Eye (tissue), 1 donor: ENCODE measurements around the gene CAMK2D.

Source experiments
- DNase-seq: peaks from one replicate; pipeline ENCODE4 v3.0.0-alpha.2; 2015

CAMK2D gene

DNA sequence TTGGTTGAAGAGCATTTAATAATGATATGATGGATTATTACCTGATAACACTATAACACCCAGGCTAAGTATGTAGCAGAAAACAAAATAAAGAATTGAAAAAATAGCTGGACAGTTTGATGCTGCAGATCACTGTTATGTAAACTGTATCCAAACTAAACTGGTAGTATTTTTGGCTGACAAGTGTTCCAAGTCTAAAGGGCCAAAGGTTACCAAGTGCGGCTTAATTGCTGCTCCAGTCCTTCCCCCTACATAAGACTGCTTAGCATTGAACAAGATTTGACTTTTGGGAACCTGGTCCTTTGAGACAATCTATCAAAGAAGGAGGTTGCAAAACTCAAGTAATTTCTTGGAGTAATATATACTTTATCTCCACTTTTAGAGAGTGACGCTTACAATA, 249.6 kb downstream of the CAMK2D start:
- DNase-seq = no peak

DNA sequence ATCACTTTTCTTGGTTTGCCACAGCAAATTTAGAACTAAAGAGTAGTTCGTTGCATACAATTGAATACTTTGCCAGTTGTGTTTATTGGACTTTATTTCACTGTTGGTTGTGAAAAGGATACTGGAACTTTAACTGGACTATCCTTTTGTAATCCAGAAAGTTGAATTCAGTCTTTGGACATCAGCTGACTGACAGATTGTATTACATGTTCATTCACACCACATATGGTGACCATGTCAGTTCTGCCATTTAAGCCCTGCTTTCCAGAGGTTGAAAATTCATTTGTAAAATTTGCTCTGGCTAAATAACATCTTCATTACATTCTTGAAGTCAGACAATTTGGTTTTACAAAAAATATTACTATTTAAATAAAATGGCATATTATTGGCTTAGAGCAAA, 251.7 kb downstream of the CAMK2D start:
- no peak for DNase-seq

DNA sequence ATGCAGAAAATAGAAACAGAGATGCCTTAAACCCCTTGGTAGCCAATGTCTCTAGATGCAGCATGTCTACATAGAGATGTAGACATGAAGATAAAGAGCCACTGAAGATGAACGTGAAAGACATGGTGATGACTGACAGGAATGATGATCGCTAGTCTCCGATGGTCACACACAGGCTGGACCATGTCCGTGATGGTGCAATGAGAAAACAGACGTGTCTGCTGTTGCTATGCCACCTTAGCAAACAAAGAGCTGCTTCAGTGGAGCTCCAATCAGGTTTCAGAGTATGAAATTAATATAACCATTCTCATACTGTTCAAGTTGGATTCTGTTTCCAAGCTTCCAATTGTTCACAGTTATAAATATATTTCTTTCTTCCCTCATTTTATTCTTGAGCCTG, 256.5 kb downstream of the CAMK2D start:
- DNase-seq = peak; percentile 74

DNA sequence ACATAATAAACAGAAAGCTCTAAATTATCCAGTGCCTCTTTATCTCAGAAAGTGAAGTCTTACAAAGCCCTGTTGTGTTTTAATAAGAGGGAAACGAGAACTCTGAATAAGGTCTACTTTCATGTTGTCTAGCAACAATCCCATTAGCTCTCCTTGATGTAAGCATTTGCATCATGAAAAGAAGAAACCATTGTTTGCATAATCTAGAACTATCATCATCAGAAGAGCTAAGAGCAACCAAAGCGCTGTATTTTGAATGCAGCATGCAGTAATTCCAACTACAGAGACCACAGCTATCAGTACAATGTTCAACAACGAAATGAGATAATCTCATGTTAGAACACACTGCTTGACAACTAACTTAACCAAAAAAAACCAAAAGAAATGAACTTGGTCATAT, 257.1 kb downstream of the CAMK2D start:
- no peak for DNase-seq

DNA sequence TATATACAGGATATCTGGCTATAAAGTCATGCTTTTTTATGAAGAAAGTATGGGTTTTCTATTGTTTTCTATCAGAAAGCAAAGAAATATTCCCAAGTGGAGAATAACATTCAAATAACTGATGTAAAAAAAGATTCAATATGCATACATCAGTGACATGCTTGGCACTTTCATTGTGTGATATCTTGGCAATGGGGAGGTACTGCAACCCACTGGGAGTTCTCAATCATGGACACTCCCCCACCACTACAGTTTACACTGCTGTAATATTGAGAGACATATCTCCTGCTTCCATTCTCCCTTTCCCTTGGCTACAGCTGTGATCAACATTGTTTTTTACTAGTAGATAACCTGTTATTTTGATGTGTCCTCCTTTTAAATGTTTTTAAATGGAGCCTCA, 257.8 kb downstream of the CAMK2D start:
- no peak for DNase-seq

DNA sequence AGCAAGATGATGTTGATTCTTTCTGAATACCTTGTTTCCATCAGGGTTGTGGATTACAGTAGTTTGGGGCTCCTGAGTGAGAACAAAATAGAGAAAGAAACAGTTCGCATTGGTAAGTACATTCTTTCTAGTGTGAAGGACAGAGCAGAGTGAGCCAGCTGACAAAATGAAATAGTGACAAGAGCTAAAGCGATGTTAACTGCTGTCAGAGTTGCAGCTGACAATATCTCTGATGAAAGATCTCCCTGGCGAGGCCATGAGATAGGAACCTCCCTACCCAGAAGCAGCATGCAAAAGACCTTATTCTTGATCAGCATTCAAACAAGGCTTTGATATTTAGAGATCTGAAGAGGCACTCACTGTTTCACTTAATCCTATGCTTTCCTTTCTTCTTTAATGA, 258.6 kb downstream of the CAMK2D start:
- no peak for DNase-seq

DNA sequence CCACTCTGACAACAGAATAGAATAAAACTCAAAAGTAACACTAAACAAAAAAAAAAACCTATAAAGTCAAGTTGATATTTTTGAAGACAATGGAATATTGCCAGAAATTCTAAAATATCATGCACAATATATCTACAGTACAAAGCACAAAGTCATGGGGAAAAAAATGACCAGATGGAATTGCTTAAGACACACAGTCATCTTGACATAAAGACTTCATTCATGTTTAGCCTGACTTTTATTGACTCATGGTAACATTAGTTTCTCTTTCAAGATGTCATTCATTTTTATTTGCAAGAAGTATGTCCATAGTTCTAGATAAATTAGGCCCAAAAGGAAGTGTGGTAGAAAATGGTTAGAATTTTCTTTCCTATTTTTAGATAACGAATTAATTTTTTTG, 259.1 kb downstream of the CAMK2D start:
- no peak for DNase-seq

DNA sequence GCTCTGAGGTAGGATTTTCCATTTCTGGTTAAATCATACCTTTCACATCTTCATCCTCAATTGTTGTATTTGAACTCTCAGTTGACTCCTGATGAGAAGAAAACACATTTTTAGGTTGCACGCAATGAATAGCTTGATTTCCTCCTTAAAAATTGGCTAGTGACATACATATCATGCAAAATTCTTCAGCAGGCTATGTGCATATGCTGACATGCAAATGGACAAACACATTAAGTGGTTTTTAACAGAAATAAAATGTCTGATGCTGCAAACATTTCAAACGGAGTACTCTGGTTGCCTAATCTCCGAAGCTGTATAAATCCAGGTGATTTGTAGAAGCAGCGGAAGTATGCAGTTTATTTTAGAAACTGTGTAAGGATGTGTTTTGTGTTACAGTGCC, 261.1 kb downstream of the CAMK2D start:
- DNase-seq = no peak

DNA sequence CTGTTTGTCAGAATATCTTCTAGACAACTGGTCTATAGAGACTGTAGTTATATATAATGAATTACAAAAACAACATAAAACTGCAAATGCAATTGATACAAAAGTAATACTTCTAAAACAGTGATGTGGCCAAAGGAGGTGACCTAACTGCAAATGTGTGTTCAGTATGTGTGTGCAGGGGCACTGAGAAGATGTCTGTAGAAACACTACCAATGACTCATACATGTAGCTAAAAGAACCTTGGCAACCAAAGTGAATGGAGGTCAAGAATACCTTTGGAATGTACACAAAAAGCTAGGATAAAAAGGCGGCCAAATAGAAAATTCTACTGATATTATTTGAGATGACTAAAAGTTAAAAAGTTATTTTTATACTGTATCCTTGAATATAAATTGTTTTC, 261.8 kb downstream of the CAMK2D start:
- no peak for DNase-seq

DNA sequence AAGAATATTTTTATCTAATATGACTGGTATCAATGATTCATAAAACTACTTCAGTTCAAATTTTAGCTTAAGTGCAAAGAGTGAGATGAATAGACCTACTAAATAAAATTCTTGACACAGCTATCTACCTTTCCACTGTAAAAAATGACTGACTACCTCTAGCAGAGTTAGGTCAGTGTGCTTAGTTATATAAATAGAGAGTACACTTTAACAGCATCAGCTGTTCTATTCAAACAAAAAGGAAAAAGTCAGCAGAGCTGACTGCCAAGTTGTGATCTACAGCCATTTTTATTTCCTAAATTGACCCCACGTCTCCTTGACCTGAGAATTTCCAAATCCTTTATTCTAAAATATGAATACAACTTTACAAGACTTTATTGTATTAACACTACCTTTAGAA, 262.4 kb downstream of the CAMK2D start:
- no peak for DNase-seq

DNA sequence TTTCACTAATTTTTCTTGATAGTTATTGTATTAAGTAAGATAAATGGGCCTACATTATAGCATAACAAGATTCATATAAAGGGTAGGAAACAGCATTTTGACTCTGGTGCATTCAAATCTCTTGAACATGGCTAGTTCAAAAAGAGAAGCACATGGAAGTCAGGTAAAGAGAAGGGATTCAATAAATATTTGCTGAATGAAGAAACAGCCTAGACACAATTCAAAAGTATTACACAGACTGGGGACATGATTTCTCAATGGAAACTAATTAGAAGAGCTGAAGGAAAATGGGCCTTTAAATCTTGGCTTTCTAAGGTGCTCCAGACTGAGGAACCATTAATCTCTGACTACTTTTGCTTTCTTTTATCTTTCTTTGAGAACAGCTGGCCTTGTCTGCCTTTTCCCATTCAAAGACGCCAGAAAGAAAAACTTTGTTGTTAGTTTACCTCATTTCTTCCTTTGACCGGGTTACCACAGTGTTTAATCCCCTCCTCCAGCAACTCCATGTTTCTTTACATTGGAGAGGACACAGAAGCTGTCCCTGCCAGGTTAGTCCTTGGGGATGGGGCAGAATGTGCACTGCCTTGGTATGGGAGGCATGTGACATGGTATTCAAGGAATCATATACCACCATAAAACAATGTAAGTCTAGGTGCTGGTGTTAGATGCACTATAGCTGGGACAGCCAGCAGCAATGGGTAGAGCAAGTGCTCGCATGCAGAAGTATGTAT, 264.2 kb downstream of the CAMK2D start:
- no peak for DNase-seq

DNA sequence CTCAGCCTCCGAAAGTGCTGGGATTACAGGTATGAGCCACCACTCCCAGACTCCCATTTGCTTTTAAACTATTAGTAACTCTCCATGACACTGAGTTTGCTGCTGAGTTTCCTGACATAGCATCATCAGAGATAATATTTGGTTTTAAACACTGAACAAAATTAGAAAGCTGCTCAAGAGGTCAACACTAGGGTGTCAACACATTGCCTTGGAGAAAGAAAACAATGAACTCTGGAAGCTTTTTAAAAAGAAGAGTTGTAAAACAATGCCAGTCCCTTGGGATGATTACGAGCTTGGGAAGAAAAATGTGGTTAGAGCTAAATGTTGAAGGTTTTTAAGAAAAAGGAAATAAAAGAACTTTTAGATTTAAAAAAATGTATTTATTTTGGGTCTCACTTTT, 264.8 kb downstream of the CAMK2D start:
- DNase-seq = no peak

DNA sequence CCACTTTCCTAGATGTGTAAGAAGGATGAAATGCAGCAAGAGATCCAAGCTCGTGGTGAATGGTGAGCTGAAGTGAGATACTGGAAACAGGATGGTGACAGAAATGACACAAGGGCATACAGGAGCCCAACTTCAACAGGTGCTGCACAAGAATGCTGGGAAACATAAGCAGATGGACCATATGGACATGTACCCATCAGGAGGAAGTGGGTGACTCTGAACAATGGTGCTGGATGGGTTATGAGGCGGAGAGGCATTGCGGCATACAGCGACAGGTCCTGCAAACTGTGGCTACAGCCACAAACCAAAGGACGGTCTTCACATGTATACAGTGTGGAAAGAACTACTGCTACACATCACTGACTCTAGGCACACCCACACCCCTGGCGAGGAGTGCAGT, 265.7 kb downstream of the CAMK2D start:
- no peak for DNase-seq

DNA sequence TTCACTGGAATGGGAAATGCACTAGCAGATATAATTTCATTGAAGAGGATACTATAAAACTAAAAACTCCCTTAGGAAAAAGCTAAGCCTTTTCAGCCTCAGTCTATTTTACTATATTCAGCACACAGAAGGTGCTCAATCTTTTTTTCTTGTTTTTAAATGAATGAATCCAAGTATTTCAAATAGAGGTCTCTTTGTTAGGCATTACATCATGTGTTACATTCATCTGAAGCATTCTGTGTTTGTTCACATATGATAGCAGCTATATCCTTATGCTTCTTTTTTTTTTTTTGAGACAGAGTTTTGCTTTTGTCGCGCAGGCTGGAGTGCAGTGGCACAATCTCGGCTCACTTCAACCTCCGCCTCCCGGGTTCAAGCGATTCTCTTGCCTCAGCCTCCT, 278.4 kb downstream of the CAMK2D start:
- no peak for DNase-seq

DNA sequence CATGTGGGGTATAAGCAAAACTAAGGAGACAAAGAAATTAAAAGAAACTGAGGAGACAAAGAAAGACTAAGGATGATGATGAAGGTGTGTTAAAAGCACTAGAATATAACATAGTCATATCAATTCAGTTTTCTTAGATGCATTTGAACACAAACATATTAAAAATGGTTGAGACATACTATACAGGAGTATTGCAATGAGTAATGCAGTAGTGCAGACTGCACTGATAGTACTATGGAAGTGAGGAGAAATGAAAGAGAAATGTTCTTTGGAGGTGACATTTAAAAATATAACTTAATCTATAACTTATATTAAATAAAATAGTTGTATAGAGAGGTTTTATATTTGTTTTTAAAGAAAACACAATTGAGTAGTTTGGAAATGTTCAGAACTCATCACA, 279.2 kb downstream of the CAMK2D start:
- no peak for DNase-seq

DNA sequence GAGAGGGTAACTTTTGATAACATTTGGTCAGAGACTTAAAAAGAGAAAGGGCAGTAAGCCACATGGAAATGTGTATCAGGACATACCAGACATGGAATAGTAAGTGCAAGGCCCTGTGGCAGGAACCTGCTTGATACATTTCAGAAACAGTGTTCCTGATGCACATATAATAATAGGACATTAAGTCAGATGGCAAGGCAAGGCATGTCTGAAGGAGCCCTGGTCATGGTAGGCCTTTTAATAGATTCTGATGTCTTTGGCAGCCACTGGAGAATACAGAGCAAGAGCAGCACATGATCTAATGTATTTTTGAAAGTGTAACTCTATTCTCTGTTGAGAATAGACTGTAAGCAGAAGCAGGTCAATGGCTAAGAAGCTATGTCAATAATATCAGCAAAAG, 279.7 kb downstream of the CAMK2D start:
- no peak for DNase-seq

DNA sequence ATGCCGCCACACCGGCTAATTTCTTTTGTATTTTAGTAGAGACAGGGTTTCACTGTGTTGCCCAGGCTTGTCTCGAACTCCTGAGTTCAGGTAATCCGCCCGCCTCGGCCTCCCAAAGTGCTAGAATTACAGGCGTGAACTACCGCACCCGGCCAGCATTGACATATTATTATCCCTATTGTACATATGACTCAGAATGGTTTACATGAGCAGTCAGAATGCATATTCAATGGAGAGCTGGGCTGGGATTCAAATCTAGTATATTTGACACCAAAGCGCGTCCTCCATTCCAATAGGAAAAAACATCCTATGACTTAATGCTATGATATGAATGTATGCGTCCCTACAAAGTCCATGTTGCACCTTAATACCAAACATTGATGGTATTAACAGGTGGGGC, 281.4 kb downstream of the CAMK2D start:
- DNase-seq = no peak

DNA sequence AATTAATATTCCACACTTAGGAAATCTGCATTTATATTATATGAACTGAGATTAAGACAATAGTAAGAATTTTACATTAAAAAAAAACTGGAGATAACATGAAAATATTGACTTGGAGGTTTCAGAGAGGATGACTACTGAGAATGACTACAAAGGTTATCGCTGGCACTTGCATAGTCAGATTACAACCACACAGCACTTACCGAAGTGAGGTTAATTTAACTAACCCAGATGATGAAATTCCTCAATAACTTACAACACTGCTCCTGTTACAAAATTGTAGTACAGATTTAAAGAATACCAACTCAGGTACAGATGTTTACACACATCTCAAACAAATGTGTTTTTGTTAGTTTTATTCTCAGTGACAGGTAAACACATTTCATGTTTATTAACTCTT, 283.5 kb downstream of the CAMK2D start:
- DNase-seq = no peak

DNA sequence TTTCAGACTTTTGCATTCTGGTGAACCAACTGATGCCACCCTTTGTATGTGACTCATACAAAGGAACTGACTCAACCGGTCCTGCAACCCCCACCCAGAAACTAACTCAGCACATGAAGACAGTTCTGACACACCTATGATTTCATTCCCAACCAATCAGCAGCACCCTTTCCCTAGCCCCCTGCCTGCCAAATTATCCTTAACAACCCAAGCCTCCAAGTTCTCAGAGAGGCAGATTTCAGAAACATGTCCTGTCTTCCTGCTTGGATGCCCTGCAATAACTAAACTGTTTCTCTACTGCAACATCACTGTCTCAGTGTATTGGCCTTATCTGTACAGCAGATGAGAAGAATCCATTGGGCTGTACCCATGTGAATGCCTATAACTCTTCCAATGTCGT, 284.7 kb downstream of the CAMK2D start:
- DNase-seq = no peak

DNA sequence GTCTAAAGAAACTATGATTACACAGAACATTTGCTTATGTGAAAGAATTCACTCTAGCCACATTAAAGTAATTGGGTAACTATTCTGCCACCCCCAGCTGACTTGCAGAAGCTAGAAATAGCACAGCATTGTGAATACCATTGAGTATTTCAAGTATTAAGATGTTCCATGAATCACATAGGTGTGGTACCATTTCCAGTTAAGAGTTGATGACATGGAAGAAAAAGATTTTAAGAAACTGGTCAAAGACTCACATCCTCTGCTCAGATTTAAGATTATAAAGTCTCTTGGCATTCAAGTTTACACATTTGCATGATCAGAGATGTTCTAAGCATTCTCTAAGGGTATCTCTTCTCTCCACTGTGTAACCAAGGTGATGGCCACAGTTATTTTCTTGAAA, 287.5 kb downstream of the CAMK2D start:
- DNase-seq = no peak

DNA sequence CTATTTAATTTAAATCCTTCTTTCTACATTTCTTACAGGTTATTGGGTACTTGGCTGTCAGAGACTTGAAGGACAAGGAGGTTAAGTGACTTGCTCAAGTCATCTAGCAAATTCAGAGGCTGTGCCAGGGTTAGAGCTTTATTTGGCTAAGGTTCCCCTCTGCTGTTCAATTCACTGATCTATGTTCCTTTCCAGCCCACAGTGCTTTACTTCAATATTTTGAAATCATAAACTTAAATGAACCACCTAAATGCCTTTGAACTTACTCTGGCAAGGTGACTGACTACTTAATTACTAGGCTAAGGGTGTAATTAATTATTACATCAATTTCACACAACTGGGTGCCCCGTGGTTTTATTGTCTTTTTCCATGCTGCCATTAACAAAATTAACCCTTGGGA, 288.7 kb downstream of the CAMK2D start:
- DNase-seq = no peak

DNA sequence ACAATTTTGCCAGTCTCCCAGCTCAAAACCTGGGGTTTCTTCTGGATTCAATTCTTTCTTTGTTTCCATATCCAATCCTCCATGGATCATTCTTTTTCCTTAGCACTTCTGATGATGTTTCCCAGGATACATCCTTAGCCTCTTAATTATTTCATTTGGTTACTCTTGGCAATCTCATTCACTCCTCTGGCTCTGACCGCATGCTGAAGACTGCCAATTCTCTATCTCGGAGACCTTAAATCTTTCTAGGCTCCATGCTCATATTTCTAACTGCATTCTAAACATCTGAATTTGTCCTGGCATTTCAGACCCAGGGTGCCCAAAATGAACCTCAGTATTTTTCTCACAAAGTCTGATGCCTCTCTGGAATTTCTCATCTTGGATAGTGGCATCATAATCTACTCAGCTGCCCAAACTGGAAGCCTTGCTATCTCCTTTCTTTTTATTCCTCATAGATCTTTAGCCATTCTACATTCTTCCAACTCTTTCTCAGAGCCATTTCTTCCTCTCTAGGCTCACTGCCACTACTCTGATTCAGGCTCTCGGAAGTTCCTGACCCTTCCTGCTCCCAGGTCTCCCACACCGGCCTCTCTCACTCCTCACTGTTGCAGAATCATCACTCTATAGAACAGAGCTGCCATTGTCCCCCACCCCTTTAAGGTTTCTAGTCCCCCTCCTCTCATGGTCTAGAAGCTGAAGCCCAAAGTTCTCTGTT, 290.2 kb downstream of the CAMK2D start:
- no peak for DNase-seq

DNA sequence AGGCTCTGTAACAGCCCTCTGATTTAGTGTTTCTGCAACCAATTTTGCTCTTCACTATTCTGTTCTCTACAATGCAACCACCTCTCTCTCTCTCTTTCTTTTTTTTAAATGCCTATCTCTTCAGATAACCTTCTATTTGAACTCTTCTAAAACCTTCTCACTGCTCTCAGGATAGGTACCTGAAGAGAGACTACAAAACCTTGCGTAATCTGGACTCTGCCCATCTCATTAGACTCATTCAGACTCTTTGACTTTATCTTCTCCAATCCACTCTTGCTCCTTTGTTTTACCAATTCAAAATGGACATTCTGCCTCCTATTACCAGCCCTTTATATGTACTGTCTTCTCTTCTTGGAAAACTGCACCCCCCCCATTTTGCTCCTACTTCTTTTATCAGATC, 291.6 kb downstream of the CAMK2D start:
- no peak for DNase-seq

DNA sequence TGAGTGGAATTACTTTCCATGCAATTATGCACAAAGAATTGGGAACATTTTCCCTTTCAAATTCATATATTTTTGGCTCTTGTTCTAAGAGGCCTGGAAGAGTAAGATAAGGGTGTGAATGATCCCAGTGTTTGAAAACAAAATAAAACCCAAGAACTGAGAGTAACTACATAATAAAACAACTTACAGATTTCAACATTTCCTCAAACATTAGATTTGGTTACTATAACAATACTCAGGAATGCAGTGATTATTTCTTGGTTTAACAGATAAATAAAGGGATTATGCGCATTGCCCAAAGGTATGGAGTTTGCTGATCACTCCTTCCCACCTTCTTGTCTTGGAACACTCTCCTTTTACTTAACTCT, 292.5 kb downstream of the CAMK2D start:
- DNase-seq = no peak
